GM23338 (cell line): ENCODE data around the gene GRID2IP. TPM values are rescaled to one million over a fixed set of nuclear protein-coding genes. Genes with fewer than 3 reads are reported as not detected.

ENCODE experiments used
- ATAC-seq: fragments of 200-7000 bp; cut with Tn5 transposase; 3 replicates; pipeline ENCODE4 v1.9.1; 2020
- DNase-seq: peaks from one replicate; pipeline ENCODE4 v3.0.0-alpha.2; 2015; ENCODE audit warnings: low spot score
- H2AFZ ChIP-seq: fragments of 200-600 bp; sonication (generic); 2 replicates; pipeline ENCODE4 v1.8.0; 2016; ENCODE audit warnings: antibody characterized with exemption, mild to moderate bottlenecking, moderate library complexity
- H3F3A ChIP-seq: fragments of 200-600 bp; sonication (generic); replicated peaks from 2 replicates; pipeline ENCODE4 v1.8.0; 2017; ENCODE audit warnings: antibody characterized with exemption, mixed run types, low read depth
- H3K27ac ChIP-seq: fragments of 200-600 bp; sonication (generic); 2 replicates; pipeline ENCODE4 v1.6.1; 2016; ENCODE audit warnings: low read depth
- H3K27me3 ChIP-seq: fragments of 200-600 bp; sonication (generic); 2 replicates; pipeline ENCODE4 v1.8.0; 2016; ENCODE audit warnings: mild to moderate bottlenecking, mixed run types, moderate library complexity; ENCODE audit not compliant: insufficient read depth
- H3K36me3 ChIP-seq: fragments of 200-600 bp; sonication (generic); 2 replicates; pipeline ENCODE4 v1.8.0; 2016; ENCODE audit warnings: mild to moderate bottlenecking; ENCODE audit not compliant: insufficient read depth
- H3K4me1 ChIP-seq: fragments of 200-600 bp; sonication (generic); 2 replicates; pipeline ENCODE4 v1.8.0; 2016; ENCODE audit warnings: mild to moderate bottlenecking, moderate library complexity; ENCODE audit not compliant: insufficient read depth
- H3K4me2 ChIP-seq: fragments of 200-600 bp; sonication (generic); 2 replicates; pipeline ENCODE4 v1.7.1; 2017; ENCODE audit warnings: mixed run types
- H3K4me3 ChIP-seq: fragments of 200-600 bp; sonication (generic); 2 replicates; pipeline ENCODE4 v1.6.1; 2016; ENCODE audit warnings: mixed run types
- H3K79me2 ChIP-seq: fragments of 200-600 bp; sonication (generic); replicated peaks from 2 replicates; pipeline ENCODE4 v1.8.0; 2017; ENCODE audit warnings: mild to moderate bottlenecking; ENCODE audit not compliant: insufficient read depth
- H3K9me2 ChIP-seq: fragments of 200-600 bp; sonication (generic); 2 replicates; pipeline ENCODE4 v1.8.0; 2017; ENCODE audit not compliant: insufficient read depth
- H4K20me1 ChIP-seq: fragments of 200-600 bp; sonication (generic); replicated peaks from 2 replicates; pipeline ENCODE4 v1.8.0; 2017; ENCODE audit warnings: mild to moderate bottlenecking; ENCODE audit not compliant: insufficient read depth
- H3K27ac Mint-ChIP-seq: 2 replicates; pipeline ENCODE4 v1.8.0; 2020; ENCODE audit warnings: inconsistent platforms, mild to moderate bottlenecking, moderate library complexity, mixed read lengths
- H3K27me3 Mint-ChIP-seq: 3 replicates; pipeline ENCODE4 v1.8.0; 2022; ENCODE audit warnings: low read depth, mild to moderate bottlenecking, moderate library complexity, mixed read lengths, inconsistent platforms; ENCODE audit not compliant: insufficient read depth, poor library complexity
- H3K36me3 Mint-ChIP-seq: 3 replicates; pipeline ENCODE4 v1.8.0; 2021; ENCODE audit warnings: low read depth, mild to moderate bottlenecking, inconsistent platforms, moderate library complexity, mixed read lengths
- H3K4me1 Mint-ChIP-seq: 3 replicates; pipeline ENCODE4 v1.8.0; 2020; ENCODE audit warnings: mild to moderate bottlenecking, inconsistent platforms, mixed read lengths
- H3K4me3 Mint-ChIP-seq: 3 replicates; pipeline ENCODE4 v1.8.0; 2021; ENCODE audit warnings: moderate library complexity, mild to moderate bottlenecking, inconsistent platforms, mixed read lengths
- H3K9me3 Mint-ChIP-seq: 3 replicates; pipeline ENCODE4 v1.8.0; 2020; ENCODE audit warnings: moderate library complexity, mild to moderate bottlenecking, inconsistent platforms, mixed read lengths
- CREB1 ChIP-seq: fragments of 250-450 bp; sonication (Bioruptor Pico); IDR thresholded peaks from 2 replicates; pipeline ENCODE4 v1.5.0; 2020; ENCODE audit warnings: low read depth, mild to moderate bottlenecking, moderate library complexity
- ETS1 ChIP-seq: IDR thresholded peaks from 2 replicates; pipeline ENCODE4 v1.6.1; 2016; ENCODE audit warnings: antibody characterized with exemption
- EZH2 ChIP-seq: fragments of 200-600 bp; sonication (generic); IDR thresholded peaks from one replicate; pipeline ENCODE4 v1.8.0; 2017; ENCODE audit warnings: antibody characterized with exemption, mild to moderate bottlenecking, low read depth; ENCODE audit not compliant: unreplicated experiment
- EZH2phosphoT487 ChIP-seq: fragments of 200-600 bp; sonication (generic); IDR thresholded peaks from one replicate; pipeline ENCODE4 v1.8.1; 2018; ENCODE audit warnings: antibody characterized with exemption; ENCODE audit not compliant: unreplicated experiment
- JUNB ChIP-seq: IDR thresholded peaks from one replicate; pipeline ENCODE4 v1.6.1; 2016; ENCODE audit warnings: antibody characterized with exemption; ENCODE audit not compliant: unreplicated experiment
- NANOG ChIP-seq: IDR thresholded peaks from 2 replicates; pipeline ENCODE4 v1.6.1; 2016; ENCODE audit warnings: antibody characterized with exemption, borderline replicate concordance
- POLR2AphosphoS5 ChIP-seq: IDR thresholded peaks from 2 replicates; pipeline ENCODE4 v1.6.1; 2016; ENCODE audit warnings: antibody characterized with exemption, low read depth
- STAT1 ChIP-seq: IDR thresholded peaks from one replicate; pipeline ENCODE4 v1.6.1; 2016; ENCODE audit warnings: antibody characterized with exemption; ENCODE audit not compliant: unreplicated experiment
- ZNF114 ChIP-seq: fragments of 250-450 bp; sonication (Bioruptor Pico); IDR thresholded peaks from 2 replicates; pipeline ENCODE4 v1.5.0; 2020; ENCODE audit warnings: mild to moderate bottlenecking, moderate library complexity
- ZNF331 ChIP-seq: fragments of 250-450 bp; sonication (Bioruptor Pico); IDR thresholded peaks from 2 replicates; pipeline ENCODE4 v1.5.0; 2020; ENCODE audit warnings: low read depth, mild to moderate bottlenecking, moderate library complexity
- ZNF462 ChIP-seq: fragments of 250-450 bp; sonication (Bioruptor Pico); IDR thresholded peaks from 2 replicates; pipeline ENCODE4 v1.5.0; 2020; ENCODE audit warnings: mild to moderate bottlenecking, moderate library complexity
- polyA plus RNA-seq: library from polyadenylated mRNA; unstranded; fragments of >200 nt; fragmentation: Nextera tagmentation; extraction: Ambion mirVana; gene quantifications from 2 replicates; pipeline ENCODE4 v1.2.1, GENCODE V29; 2016
- total RNA-seq: library from RNA; depleted of rRNA; stranded (reverse); fragments of >200 nt; shearing (Covaris generic); gene quantifications from 2 replicates; pipeline ENCODE4 v1.2.3, GENCODE V29; 2014
- TF ChIP-seq, protein P1 (sequence below), 2 experiments: fragments of 200-600 bp in 1 of 2; sonication (generic) in 1 of 2; conservative IDR thresholded peaks; 2 replicates each; pipeline versions ENCODE4 v1.5.1 to v1.6.1; 2016 to 2017; ENCODE audit warnings: antibody characterized with exemption in 2 of 2, low read depth in 2 of 2, mild to moderate bottlenecking in 2 of 2, moderate library complexity in 1 of 2
- TF ChIP-seq, protein P2 (sequence below): IDR thresholded peaks from one replicate; pipeline ENCODE4 v1.6.1; 2018; ENCODE audit warnings: antibody characterized with exemption; ENCODE audit not compliant: unreplicated experiment

The GRID2IP gene
- total and polyA plus RNA-seq, 2 experiments from 2014 or later = 0.73 to 1.5 TPM

DNA sequence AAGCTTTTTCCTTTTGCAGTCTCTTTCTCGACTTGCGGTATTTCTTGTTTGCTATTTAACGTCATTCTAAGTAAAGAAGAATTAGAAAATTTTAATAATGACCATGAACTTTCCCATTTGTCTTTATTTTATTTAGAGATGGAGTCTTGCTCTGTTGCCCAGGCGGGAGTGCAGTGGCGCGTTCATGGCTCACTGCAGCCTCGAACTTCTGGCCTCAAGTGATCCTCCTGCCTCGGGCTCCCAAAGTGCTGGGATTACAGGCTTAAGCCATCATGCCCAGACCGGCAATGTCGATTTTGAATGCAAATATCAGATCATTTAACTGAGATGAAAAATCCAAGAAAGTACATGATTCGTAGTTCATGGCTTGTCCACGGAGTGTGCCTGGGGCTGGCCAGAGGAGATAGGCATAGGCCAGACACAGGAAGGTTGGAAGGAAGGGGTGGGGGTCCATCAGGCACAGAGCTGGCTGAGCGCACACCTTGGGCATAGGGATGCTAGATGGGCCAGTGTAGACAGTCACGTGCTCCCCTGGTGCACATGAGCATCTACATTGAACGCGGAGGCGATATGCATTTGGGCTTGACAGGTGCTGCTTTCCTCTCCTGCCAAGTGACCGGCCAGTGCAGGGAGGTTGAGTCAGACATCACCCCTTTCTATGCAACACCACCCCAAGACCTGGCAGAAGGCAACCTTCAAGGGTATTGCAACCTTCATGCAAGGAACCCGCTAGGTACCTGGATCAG, 64.7 kb downstream of the GRID2IP start:
- Mint-ChIP-seq H3K4me1 (peaks cover 11% of the 10 kb centered on the region; the same call in 2 of the 3 replicates), H3K27ac (no peak overlapping the region), H3K9me3 (peaks cover 21% of the 10 kb centered on the region), H3K27me3 (peaks cover 6% of the 10 kb centered on the region), H3K36me3 (peaks cover 13% of the 10 kb centered on the region; the same call in 2 of the 3 replicates), H3K4me3 (no peak overlapping the region)
- Histone ChIP-seq H3K9me2 (0 out of 2 replicates have a peak, but pooled peaks cover 3% of the 10 kb centered on the region), H3K4me3 (no peak overlapping the region), H3K4me1 (peaks cover 6% of the 10 kb centered on the region; the same call in 1 of the 2 replicates), H3K79me2 (peaks cover 18% of the 10 kb centered on the region), H4K20me1 (peaks cover 10% of the 10 kb centered on the region), H3F3A (peaks cover 7% of the 10 kb centered on the region), H3K27ac (no peak overlapping the region), H3K4me2 (no peak overlapping the region), H3K27me3 (no peaks in the 10 kb centered on the region), H3K36me3 (no peaks in the 10 kb centered on the region), H2AFZ (no peak overlapping the region)
- TF ChIP-seq ZNF462 (CRISPR knock-in tag) (no peak), NANOG (no peak), EZH2phosphoT487 (no peak), ETS1 (no peak), ZNF331 (CRISPR knock-in tag) (no peak), STAT1 (no peak), CREB1 (CRISPR knock-in tag) (no peak), EZH2 (no peak), POLR2AphosphoS5 (no peak), JUNB (no peak), ZNF114 (CRISPR knock-in tag) (no peak)
- TF ChIP-seq, protein P1, sequence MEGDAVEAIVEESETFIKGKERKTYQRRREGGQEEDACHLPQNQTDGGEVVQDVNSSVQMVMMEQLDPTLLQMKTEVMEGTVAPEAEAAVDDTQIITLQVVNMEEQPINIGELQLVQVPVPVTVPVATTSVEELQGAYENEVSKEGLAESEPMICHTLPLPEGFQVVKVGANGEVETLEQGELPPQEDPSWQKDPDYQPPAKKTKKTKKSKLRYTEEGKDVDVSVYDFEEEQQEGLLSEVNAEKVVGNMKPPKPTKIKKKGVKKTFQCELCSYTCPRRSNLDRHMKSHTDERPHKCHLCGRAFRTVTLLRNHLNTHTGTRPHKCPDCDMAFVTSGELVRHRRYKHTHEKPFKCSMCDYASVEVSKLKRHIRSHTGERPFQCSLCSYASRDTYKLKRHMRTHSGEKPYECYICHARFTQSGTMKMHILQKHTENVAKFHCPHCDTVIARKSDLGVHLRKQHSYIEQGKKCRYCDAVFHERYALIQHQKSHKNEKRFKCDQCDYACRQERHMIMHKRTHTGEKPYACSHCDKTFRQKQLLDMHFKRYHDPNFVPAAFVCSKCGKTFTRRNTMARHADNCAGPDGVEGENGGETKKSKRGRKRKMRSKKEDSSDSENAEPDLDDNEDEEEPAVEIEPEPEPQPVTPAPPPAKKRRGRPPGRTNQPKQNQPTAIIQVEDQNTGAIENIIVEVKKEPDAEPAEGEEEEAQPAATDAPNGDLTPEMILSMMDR (conservative IDR thresholded peaks at IDR 0.05; ENCODE audit: low read depth in 2 of 2) = no peak
- TF ChIP-seq, protein P2, sequence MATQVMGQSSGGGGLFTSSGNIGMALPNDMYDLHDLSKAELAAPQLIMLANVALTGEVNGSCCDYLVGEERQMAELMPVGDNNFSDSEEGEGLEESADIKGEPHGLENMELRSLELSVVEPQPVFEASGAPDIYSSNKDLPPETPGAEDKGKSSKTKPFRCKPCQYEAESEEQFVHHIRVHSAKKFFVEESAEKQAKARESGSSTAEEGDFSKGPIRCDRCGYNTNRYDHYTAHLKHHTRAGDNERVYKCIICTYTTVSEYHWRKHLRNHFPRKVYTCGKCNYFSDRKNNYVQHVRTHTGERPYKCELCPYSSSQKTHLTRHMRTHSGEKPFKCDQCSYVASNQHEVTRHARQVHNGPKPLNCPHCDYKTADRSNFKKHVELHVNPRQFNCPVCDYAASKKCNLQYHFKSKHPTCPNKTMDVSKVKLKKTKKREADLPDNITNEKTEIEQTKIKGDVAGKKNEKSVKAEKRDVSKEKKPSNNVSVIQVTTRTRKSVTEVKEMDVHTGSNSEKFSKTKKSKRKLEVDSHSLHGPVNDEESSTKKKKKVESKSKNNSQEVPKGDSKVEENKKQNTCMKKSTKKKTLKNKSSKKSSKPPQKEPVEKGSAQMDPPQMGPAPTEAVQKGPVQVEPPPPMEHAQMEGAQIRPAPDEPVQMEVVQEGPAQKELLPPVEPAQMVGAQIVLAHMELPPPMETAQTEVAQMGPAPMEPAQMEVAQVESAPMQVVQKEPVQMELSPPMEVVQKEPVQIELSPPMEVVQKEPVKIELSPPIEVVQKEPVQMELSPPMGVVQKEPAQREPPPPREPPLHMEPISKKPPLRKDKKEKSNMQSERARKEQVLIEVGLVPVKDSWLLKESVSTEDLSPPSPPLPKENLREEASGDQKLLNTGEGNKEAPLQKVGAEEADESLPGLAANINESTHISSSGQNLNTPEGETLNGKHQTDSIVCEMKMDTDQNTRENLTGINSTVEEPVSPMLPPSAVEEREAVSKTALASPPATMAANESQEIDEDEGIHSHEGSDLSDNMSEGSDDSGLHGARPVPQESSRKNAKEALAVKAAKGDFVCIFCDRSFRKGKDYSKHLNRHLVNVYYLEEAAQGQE = no peak
- ATAC-seq (no peak), DNase-seq (no peak)
